Measurements from ENCODE around the gene NBDY. TPM values are rescaled to one million over a fixed set of nuclear protein-coding genes. Genes with fewer than 3 reads are reported as not detected.

The NBDY gene
- total RNA-seq, 2 donors from 2014 or later: 17.6 to 23.3 TPM

- Histone ChIP-seq H3K9ac (ENCODE audit: low read depth in 2 of 2, low read length in 2 of 2) (no peak overlapping the region), H3K4me1 (no peaks in the 10 kb centered on the region), H3K9me3 (no peaks in the 10 kb centered on the region), H3K4me3 (no peak overlapping the region), H3K36me3 (no peaks in the 10 kb centered on the region), H3K27me3 (no peaks in the 10 kb centered on the region), H3K27ac (no peak overlapping the region)
- no peak for TF ChIP-seq CTCF (IDR thresholded peaks at IDR 0.05)
- intact Hi-C loops (cut with DNase I): no loop called here
- DNase-seq: no peak
These were observed 59.7 kb downstream of the NBDY start for GRCh38 chrX:56788717-56789122.

GRCh38 chrX:56789518-56790070, 60.6 kb downstream of the NBDY start:
- intact Hi-C loops (cut with DNase I): no loop called here
- Histone ChIP-seq H3K9me3 (no peaks in the 10 kb centered on the region), H3K36me3 (no peaks in the 10 kb centered on the region), H3K27ac (no peak overlapping the region), H3K4me3 (no peak overlapping the region), H3K4me1 (no peaks in the 10 kb centered on the region), H3K9ac (ENCODE audit: low read depth in 2 of 2, low read length in 2 of 2) (no peak overlapping the region), H3K27me3 (no peaks in the 10 kb centered on the region)
- TF ChIP-seq CTCF (IDR thresholded peaks at IDR 0.05): no peak
- DNase-seq: no peak

GRCh38 chrX:56790778-56791177, 61.7 kb downstream of the NBDY start:
- no peaks in the 10 kb centered on the region for H3K27me3 ChIP-seq
- H3K9ac ChIP-seq (ENCODE audit: low read depth in 2 of 2, low read length in 2 of 2): no peak overlapping the region
- H3K9me3 ChIP-seq: no peaks in the 10 kb centered on the region
- intact Hi-C loops (cut with DNase I): no loop called here
- no peak overlapping the region for H3K4me3 ChIP-seq
- H3K27ac ChIP-seq: no peak overlapping the region
- H3K36me3 ChIP-seq: no peaks in the 10 kb centered on the region
- DNase-seq: peak; percentile 12
- no peaks in the 10 kb centered on the region for H3K4me1 ChIP-seq
- no peak for TF ChIP-seq CTCF (IDR thresholded peaks at IDR 0.05)

GRCh38 chrX:56791456-56791855, 62.4 kb downstream of the NBDY start:
- no peak for TF ChIP-seq CTCF (IDR thresholded peaks at IDR 0.05)
- intact Hi-C loops (cut with DNase I): no loop called here
- Histone ChIP-seq H3K9me3 (no peaks in the 10 kb centered on the region), H3K27me3 (no peaks in the 10 kb centered on the region), H3K27ac (no peak overlapping the region), H3K4me1 (no peaks in the 10 kb centered on the region), H3K4me3 (no peak overlapping the region), H3K9ac (ENCODE audit: low read depth in 2 of 2, low read length in 2 of 2) (no peak overlapping the region), H3K36me3 (no peaks in the 10 kb centered on the region)
- DNase-seq: peak; percentile 6

- Histone ChIP-seq H3K9me3 (no peaks in the 10 kb centered on the region), H3K27me3 (no peaks in the 10 kb centered on the region)
- peak; percentile 9 for DNase-seq
These were observed 63.4 kb downstream of the NBDY start for GRCh38 chrX:56792270-56793111.

More at GRCh38 chrX:56792270-56793111, 63.4 kb downstream of the NBDY start:
- intact Hi-C loops (cut with DNase I): no loop called here
- Histone ChIP-seq H3K27ac (no peak overlapping the region), H3K9ac (ENCODE audit: low read depth in 2 of 2, low read length in 2 of 2) (no peak overlapping the region), H3K4me3 (no peak overlapping the region), H3K36me3 (no peaks in the 10 kb centered on the region), H3K4me1 (no peaks in the 10 kb centered on the region)
- TF ChIP-seq CTCF (IDR thresholded peaks at IDR 0.05): no peak

All from colonic mucosa (tissue), 4 donors.